GM12878 (cell line): ENCODE measurements around the gene EPN3. TPM values are rescaled to one million over a fixed set of nuclear protein-coding genes. Genes with fewer than 3 reads are reported as not detected.

Experiments used
- ATAC-seq: fragments of 200-7000 bp; cut with Tn5 transposase; 3 replicates; pipeline ENCODE4 v1.9.1; 2020; ENCODE audit warnings: mild to moderate bottlenecking, moderate library complexity
- BruUV-seq: library from RNA; stranded (reverse); fragments of 400-500 nt; replicated peaks from 2 replicates; lab custom pipeline; 2021; lab: Mats Ljungman, UMichigan
- CTCF ChIA-PET: fragments of 300-600 bp; sonication (Branson Sonifier 250); formaldehyde crosslinking; extraction: SDS; loops from one replicate; lab custom pipeline; 2021; ENCODE audit warnings: inconsistent platforms; lab: Yijun Ruan, JAX
- POLR2A ChIA-PET: fragments of 350-600 bp; formaldehyde crosslinking; extraction: SDS; loops from one replicate; lab custom pipeline; 2021; ENCODE audit warnings: inconsistent platforms; lab: Charles Lee
- RAD21 ChIA-PET: fragments of 300-600 bp; sonication (Branson Sonifier 250); formaldehyde crosslinking; loops from one replicate; lab custom pipeline; 2023; ENCODE audit warnings: antibody characterized with exemption; ENCODE audit not compliant: unreplicated experiment; lab: Charles Lee
- SMC1A ChIA-PET: fragments of 300-600 bp; sonication (Branson Sonifier 250); formaldehyde crosslinking; loops from one replicate; lab custom pipeline; 2023; ENCODE audit not compliant: unreplicated experiment, uncharacterized antibody; lab: Charles Lee
- DNase-seq: peaks from one replicate; pipeline ENCODE4 v3.0.0-alpha.2; 2011; ENCODE audit warnings: low read depth, low spot score
- FAIRE-seq: peaks from 3 replicates; lab custom pipeline; 2011; peaks lifted over from hg19 to GRCh38; lab: Jason Lieb, UNC
- H2AFZ ChIP-seq: 2 replicates; pipeline ENCODE4 v1.6.0; 2011; ENCODE audit warnings: low read depth, low read length, control low read depth; ENCODE audit not compliant: control insufficient read depth
- H3K27ac ChIP-seq: 2 replicates; pipeline ENCODE4 v1.5.1; 2011; ENCODE audit warnings: control low read depth; ENCODE audit not compliant: control insufficient read depth, insufficient read depth
- H3K27me3 ChIP-seq, 2 experiments: replicated peaks in 1 of 2; 2 replicates each; pipeline versions ENCODE4 v1.6.0 to v1.6.1; 2011; ENCODE audit warnings: low read length in 1 of 2; ENCODE audit not compliant: control insufficient read depth in 2 of 2, insufficient read depth in 2 of 2
- H3K36me3 ChIP-seq, 2 experiments: 2 replicates each; pipeline ENCODE4 v1.5.1; 2011; ENCODE audit warnings: low read length in 1 of 2; ENCODE audit not compliant: control insufficient read depth in 2 of 2, insufficient read depth in 2 of 2
- H3K4me1 ChIP-seq: 2 replicates; pipeline ENCODE4 v1.6.1; 2011; ENCODE audit warnings: mild to moderate bottlenecking, low read length, moderate library complexity, mixed read lengths; ENCODE audit not compliant: control insufficient read depth, insufficient read depth
- H3K4me2 ChIP-seq: 2 replicates; pipeline ENCODE4 v1.6.0; 2011; ENCODE audit warnings: control low read depth; ENCODE audit not compliant: control insufficient read depth, insufficient read depth
- H3K4me3 ChIP-seq: fragments of 200-600 bp; sonication (generic); 2 replicates; pipeline ENCODE4 v1.5.1; 2016
- H3K79me2 ChIP-seq: 2 replicates; pipeline ENCODE4 v1.6.0; 2011; ENCODE audit warnings: low read length; ENCODE audit not compliant: control insufficient read depth, insufficient read depth
- H3K9ac ChIP-seq: 2 replicates; pipeline ENCODE4 v1.8.0; 2011; ENCODE audit warnings: low read length, control low read depth, mixed read lengths; ENCODE audit not compliant: control insufficient read depth, insufficient read depth
- H3K9me3 ChIP-seq: replicated peaks from 3 replicates; pipeline ENCODE4 v1.5.1; 2011; ENCODE audit warnings: mild to moderate bottlenecking, low read length; ENCODE audit not compliant: control insufficient read depth, insufficient read depth
- H4K20me1 ChIP-seq: 2 replicates; pipeline ENCODE4 v1.6.0; 2011; ENCODE audit not compliant: control insufficient read depth, insufficient read depth
- BMI1 ChIP-seq: fragments of 450-650 bp; IDR thresholded peaks from 2 replicates; pipeline ENCODE4 v1.6.1; 2016; ENCODE audit warnings: mild to moderate bottlenecking, moderate library complexity, borderline replicate concordance
- BRCA1 ChIP-seq: IDR thresholded peaks from 2 replicates; pipeline ENCODE4 v1.6.1; 2011; ENCODE audit warnings: low read depth, low read length, improper control_type of control experiment
- EP300 ChIP-seq, 2 experiments: fragments of 150-350 bp in 1 of 2; IDR thresholded peaks; 2 replicates each; pipeline ENCODE4 v1.6.1; 2011 to 2012; ENCODE audit warnings: low read depth in 2 of 2, low read length in 2 of 2, borderline replicate concordance in 1 of 2, improper control_type of control experiment in 1 of 2, inconsistent platforms in 1 of 2; ENCODE audit not compliant: control insufficient read depth in 1 of 2
- GATAD2B ChIP-seq: fragments of 450-650 bp; conservative IDR thresholded peaks from 2 replicates; pipeline ENCODE4 v1.6.1; 2017; ENCODE audit warnings: low read depth, mild to moderate bottlenecking, moderate library complexity
- MTA3 ChIP-seq: IDR thresholded peaks from 2 replicates; pipeline ENCODE4 v1.6.1; 2012; ENCODE audit warnings: low read length, inconsistent platforms, borderline replicate concordance
- NR2C1 ChIP-seq: fragments of 450-650 bp; IDR thresholded peaks from 2 replicates; pipeline ENCODE4 v1.6.1; 2017; ENCODE audit warnings: antibody characterized with exemption, mild to moderate bottlenecking, moderate library complexity
- RAD21 ChIP-seq: IDR thresholded peaks from 2 replicates; pipeline ENCODE4 v1.6.1; 2011; ENCODE audit warnings: mild to moderate bottlenecking, low read depth, low read length, moderate library complexity; ENCODE audit not compliant: insufficient read depth
- TAF1 ChIP-seq: IDR thresholded peaks from 2 replicates; pipeline ENCODE4 v1.6.1; 2011; ENCODE audit warnings: mild to moderate bottlenecking, low read depth, low read length, borderline replicate concordance
- TARDBP ChIP-seq: IDR thresholded peaks from 2 replicates; pipeline ENCODE4 v1.6.1; 2016; ENCODE audit warnings: borderline replicate concordance
- USF2 ChIP-seq: IDR thresholded peaks from 2 replicates; pipeline ENCODE4 v1.6.1; 2011; ENCODE audit warnings: low read depth, low read length, improper control_type of control experiment, borderline replicate concordance
- WRNIP1 ChIP-seq: IDR thresholded peaks from 2 replicates; pipeline ENCODE4 v1.6.1; 2011; ENCODE audit warnings: low read depth, low read length, improper control_type of control experiment, borderline replicate concordance
- ZNF274 ChIP-seq: IDR thresholded peaks from one replicate; pipeline ENCODE4 v1.8.0; 2011; ENCODE audit not compliant: insufficient read length, insufficient read depth
- WGBS: methylation state at CpG from one replicate; pipeline ENCODE4 v1.1.6; 2016; ENCODE audit warnings: low lambda C conversion rate; ENCODE audit not compliant: insufficient replicate concordance, insufficient coverage; ENCODE audit errors: missing lambda C conversion rate; 5-methylcytosine and 5-hydroxymethylcytosine counted together
- in situ Hi-C: fragments of 300-500 bp; cut with MboI; formaldehyde crosslinking; loops from 9 replicates; pipeline ENCODE4 v1.14.3; 2018; ENCODE audit warnings: mixed read lengths
- intact Hi-C: fragments of 100-400 bp; cut with micrococcal nuclease; formaldehyde crosslinking; loops from one replicate; pipeline ENCODE4 v1.14.2; 2022; ENCODE audit not compliant: unreplicated experiment
- polyA plus RNA-seq, 11 experiments: library from polyadenylated mRNA; depleted of rRNA in 4 of 11; unstranded in 6 of 11; stranded (reverse) in 5 of 11; fragments of >200 nt; fragmentation: Nextera tagmentation in 4 of 11; fragmentation: Illumina TruSeq in 1 of 11; extraction: Ambion mirVana in 4 of 11; extraction: Trizol in 1 of 11; gene quantifications; 1 replicate in 1 of 11; 2 replicates in 10 of 11; pipeline versions ENCODE4 v1.2.1 to v1.2.3, GENCODE V29; 2011 to 2016; ENCODE audit warnings: inconsistent platforms in 2 of 11, missing spikeins in 2 of 11, low read depth in 1 of 11
- total RNA-seq, 4 experiments: library from RNA; depleted of rRNA in 3 of 4; stranded (reverse); fragments of >200 nt in 3 of 4; fragmentation: Illumina TruSeq in 1 of 4; extraction: Trizol in 1 of 4; gene quantifications; 2 replicates each; pipeline versions ENCODE4 v1.2.1 to v1.2.3, GENCODE V29; 2013 to 2021
- TF ChIP-seq, protein P1 (sequence below): fragments of 450-650 bp; IDR thresholded peaks from 2 replicates; pipeline ENCODE4 v1.6.1; 2016; ENCODE audit warnings: mild to moderate bottlenecking

The EPN3 gene
- total and polyA plus RNA-seq, 10 of the 15 experiments (the other 5 are each of a cell fraction or from before 2014, with no cell fraction given) = 0.04 to 0.07 TPM; not detected in 8

GRCh38 chr17:50502301-50502990 is 30.1 kb upstream of the EPN3 start:
- 48% methylated on average over 9 of the region's 9 CpGs for WGBS
- FAIRE-seq (no peak), ATAC-seq (no peak), DNase-seq (no peak)
- SMC1A ChIA-PET = interaction anchor here (0.9 kb wide), 1 partner anchor 8 kb away, joined by 5 read pairs; no protein-coding TSS in a partner anchor
- Histone ChIP-seq H3K27me3 (no peaks in the 10 kb centered on the region), H3K79me2 (no peaks in the 10 kb centered on the region), H3K4me3 (no peak overlapping the region), H3K4me2 (no peak overlapping the region), H4K20me1 (no peaks in the 10 kb centered on the region), H3K9ac (no peak overlapping the region), H3K4me1 (no peaks in the 10 kb centered on the region), H3K36me3 (no peaks in the 10 kb centered on the region), H2AFZ (no peak overlapping the region), H3K9me3 (no peaks in the 10 kb centered on the region), H3K27ac (no peak overlapping the region)
- CTCF ChIA-PET = interaction anchor here (1.0 to 2.9 kb wide), 7 partner anchors 9 to 140 kb away, joined by 3 to 25 read pairs (median 7); no protein-coding TSS in a partner anchor
- in situ Hi-C loops (no loop called here), intact Hi-C loops (no loop called here)
- RAD21 ChIA-PET = interaction anchor here (2.3 kb wide), 1 partner anchor 19 kb away, joined by 6 read pairs; no protein-coding TSS in a partner anchor
- TF ChIP-seq WRNIP1 = no peak
- TF ChIP-seq, protein P1, sequence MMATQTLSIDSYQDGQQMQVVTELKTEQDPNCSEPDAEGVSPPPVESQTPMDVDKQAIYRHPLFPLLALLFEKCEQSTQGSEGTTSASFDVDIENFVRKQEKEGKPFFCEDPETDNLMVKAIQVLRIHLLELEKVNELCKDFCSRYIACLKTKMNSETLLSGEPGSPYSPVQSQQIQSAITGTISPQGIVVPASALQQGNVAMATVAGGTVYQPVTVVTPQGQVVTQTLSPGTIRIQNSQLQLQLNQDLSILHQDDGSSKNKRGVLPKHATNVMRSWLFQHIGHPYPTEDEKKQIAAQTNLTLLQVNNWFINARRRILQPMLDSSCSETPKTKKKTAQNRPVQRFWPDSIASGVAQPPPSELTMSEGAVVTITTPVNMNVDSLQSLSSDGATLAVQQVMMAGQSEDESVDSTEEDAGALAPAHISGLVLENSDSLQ = no peak
- BruUV-seq = no TSS peak
- POLR2A ChIA-PET = interaction anchor here (0.6 kb wide), 1 partner anchor 762 kb away, joined by 3 read pairs; no protein-coding TSS in a partner anchor

DNA sequence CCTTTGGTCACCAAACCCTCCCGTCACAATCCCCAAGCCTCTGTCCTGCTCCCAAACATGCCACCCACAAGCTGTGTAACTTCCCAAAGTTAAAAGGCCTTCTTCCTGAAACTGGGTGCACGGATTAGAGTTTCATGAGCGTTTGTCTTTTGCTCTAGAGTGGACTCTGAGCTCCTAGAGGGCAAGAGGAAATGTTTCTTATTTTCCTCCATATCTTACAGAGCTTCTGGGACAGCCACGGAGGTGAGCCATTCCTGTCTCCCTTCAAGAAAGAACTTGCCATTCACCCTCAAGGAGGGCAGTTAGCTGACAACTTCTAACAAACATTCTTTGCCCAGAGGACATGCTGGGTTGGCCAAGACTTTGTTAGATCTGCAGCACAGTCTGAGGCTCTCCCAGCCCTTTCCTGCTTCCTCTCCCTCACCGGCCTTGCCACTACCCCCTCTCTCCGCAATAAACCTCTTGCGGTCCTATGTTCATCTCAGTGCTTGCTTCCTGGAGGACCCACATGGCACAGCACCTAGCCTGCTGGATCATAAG is 26.9 kb upstream of the EPN3 start:
- Histone ChIP-seq H3K9ac (no peak overlapping the region), H3K27me3 (no peaks in the 10 kb centered on the region), H3K4me2 (no peak overlapping the region), H4K20me1 (no peaks in the 10 kb centered on the region), H3K36me3 (no peaks in the 10 kb centered on the region), H3K9me3 (no peaks in the 10 kb centered on the region), H3K4me1 (peaks cover 15% of the 10 kb centered on the region), H3K27ac (no peak overlapping the region), H2AFZ (no peak overlapping the region), H3K79me2 (peaks cover 3% of the 10 kb centered on the region; the same call in 1 of the 2 replicates), H3K4me3 (no peak overlapping the region)
- ATAC-seq (no peak), FAIRE-seq (no peak), DNase-seq (no peak)
- POLR2A ChIA-PET = no interaction called here
- RAD21 ChIA-PET = interaction anchor here (1.8 kb wide), 1 partner anchor 37 kb away, joined by 5 read pairs; no protein-coding TSS in a partner anchor
- CTCF ChIA-PET = interaction anchor here (0.8 to 1.2 kb wide), 4 partner anchors 19 to 27 kb away, joined by 3 to 5 read pairs (median 4); no protein-coding TSS in a partner anchor
- intact Hi-C loops (no loop called here), in situ Hi-C loops (no loop called here)
- no TSS peak for BruUV-seq
- SMC1A ChIA-PET = interaction anchor here (1.5 to 1.9 kb wide), 2 partner anchors 12 to 36 kb away, joined by 3 to 4 read pairs; no protein-coding TSS in a partner anchor
- 41% methylated on average over 7 of the region's 7 CpGs for WGBS
- no peak for TF ChIP-seq BRCA1
- no peak for TF ChIP-seq TARDBP
- no peak for TF ChIP-seq USF2
- no peak for TF ChIP-seq EP300 (IDR thresholded peaks at IDR 0.05; ENCODE audit: borderline replicate concordance in 1 of 2, control insufficient read depth in 1 of 2, low read depth in 2 of 2, low read length in 2 of 2)
- TF ChIP-seq NR2C1 = no peak
- no peak for TF ChIP-seq MTA3
- TF ChIP-seq TAF1 = no peak
- no peak for TF ChIP-seq BMI1
- no peak for TF ChIP-seq GATAD2B
- TF ChIP-seq RAD21 = no peak
- no peak for TF ChIP-seq ZNF274
